ENCODE results near the gene SF3B4. TPM values are rescaled to one million over a fixed set of nuclear protein-coding genes. Genes with fewer than 3 reads are reported as not detected.

The SF3B4 gene
- polyA plus RNA-seq, 1 experiment = 37.8 TPM

Other genes with a start within 250 kb of the SF3B4 start
- not detected in 2 replicates for gene FCGR1A, start 145.1 kb downstream of the SF3B4 start, polyA plus RNA-seq (2011; rRNA removed)
- 15.1 and 21.0 TPM in 2 replicates for gene BOLA1, start 28.2 kb downstream of the SF3B4 start, polyA plus RNA-seq (2011; rRNA removed)
- gene SV2A, start 10.0 kb downstream of the SF3B4 start, polyA plus RNA-seq (2011; rRNA removed) = 21.2 and 25.4 TPM in 2 replicates
- gene MTMR11, start 9.1 kb upstream of the SF3B4 start, polyA plus RNA-seq (2011; rRNA removed) = 14.3 and 14.5 TPM in 2 replicates
- gene OTUD7B, start 82.9 kb upstream of the SF3B4 start, polyA plus RNA-seq (2011; rRNA removed) = 9.3 and 10.1 TPM in 2 replicates
- gene VPS45, start 140.0 kb upstream of the SF3B4 start, polyA plus RNA-seq (2011; rRNA removed) = 29.0 and 47.0 TPM in 2 replicates
- 27.9 and 41.3 TPM in 2 replicates for gene PLEKHO1, start 222.1 kb upstream of the SF3B4 start, polyA plus RNA-seq (2011; rRNA removed)

Data from BJ (cell line).